ENCODE measurements around the gene TMPRSS13. TPM values are rescaled to one million over a fixed set of nuclear protein-coding genes. Genes with fewer than 3 reads are reported as not detected.

TMPRSS13 gene
- total and polyA plus RNA-seq, 2 of the 13 experiments (the other 11 are each of a cell fraction or from before 2014, with no cell fraction given), result not detected

- ChIA-PET CTCF (ENCODE audit: low intra/inter-chr PET ratio, low total read pairs) (no interaction called here), POLR2A (no interaction called here)
- H3K36me3 ChIP-seq (replicated peaks in 1 of 2; ENCODE audit: control insufficient read depth in 1 of 2, insufficient read depth in 2 of 2, low read length in 2 of 2), result no peaks in the 10 kb centered on the region
- DNase-seq (ENCODE audit: low spot score) (no peak), FAIRE-seq (no peak), ATAC-seq (no peak)
- H3K9ac ChIP-seq (ENCODE audit: insufficient read depth, low read depth, low read length), result no peak overlapping the region
- no peak overlapping the region for H3K27ac ChIP-seq (ENCODE audit: extremely low read length, insufficient read depth, low read length)
- H3K9me3 ChIP-seq (ENCODE audit: low read length), result no peaks in the 10 kb centered on the region
- H2AFZ ChIP-seq (ENCODE audit: low read length), result no peak overlapping the region
- intact Hi-C loops (cut with micrococcal nuclease; ENCODE audit: unreplicated experiment), result no loop called here
- H4K20me1 ChIP-seq (ENCODE audit: insufficient read depth, low read length), result no peaks in the 10 kb centered on the region
- H3K4me1 ChIP-seq (ENCODE audit: insufficient read depth, low read length), result no peaks in the 10 kb centered on the region
- no peak overlapping the region for H3K4me3 ChIP-seq (replicated peaks in 1 of 3; ENCODE audit: insufficient read depth in 1 of 3, low read depth in 2 of 3, low read length in 3 of 3)
- TF ChIP-seq AHR (CRISPR knock-in tag; IDR thresholded peaks at IDR 0.05), result no peak
- peaks cover 8 to 97% of the 10 kb centered on the region in 2 experiments for H3K27me3 ChIP-seq (ENCODE audit: control insufficient read depth in 1 of 2, insufficient read depth in 2 of 2, low read length in 2 of 2)
- WGBS (ENCODE audit: low lambda C conversion rate), result 9% methylated on average over 6 of the region's 6 CpGs
- H3K4me2 ChIP-seq (ENCODE audit: low read depth, low read length), result no peak overlapping the region
- in situ Hi-C loops (cut with HindIII; ENCODE audit: extremely low pct_ligation_motif_present, low pct_unique_long_range_greater_than_20kb), result no loop called here
- no TSS peak for BruUV-seq (replicated peaks)
- H3K79me2 ChIP-seq (ENCODE audit: insufficient read depth, low read length), result no peaks in the 10 kb centered on the region
These were observed 50.8 kb downstream of the TMPRSS13 start for GRCh38 chr11:117878314-117878938.

GRCh38 chr11:117877120-117877784 lies 52.0 kb downstream of the TMPRSS13 start:
- CTCF ChIA-PET (ENCODE audit: low intra/inter-chr PET ratio, low total read pairs), result no interaction called here

More at GRCh38 chr11:117877120-117877784, 52.0 kb downstream of the TMPRSS13 start:
- POLR2A ChIA-PET, result no interaction called here
- no peak for DNase-seq (ENCODE audit: low spot score)
- no peak overlapping the region for H3K4me2 ChIP-seq (ENCODE audit: low read depth, low read length)
- H4K20me1 ChIP-seq (ENCODE audit: insufficient read depth, low read length), result no peaks in the 10 kb centered on the region
- in situ Hi-C loops (cut with HindIII; ENCODE audit: extremely low pct_ligation_motif_present, low pct_unique_long_range_greater_than_20kb) (no loop called here), intact Hi-C loops (cut with micrococcal nuclease; ENCODE audit: unreplicated experiment) (no loop called here)
- no peaks in the 10 kb centered on the region for H3K36me3 ChIP-seq (replicated peaks in 1 of 2; ENCODE audit: control insufficient read depth in 1 of 2, insufficient read depth in 2 of 2, low read length in 2 of 2)
- TF ChIP-seq EZH2 (conservative IDR thresholded peaks at IDR 0.05; ENCODE audit: low read depth, low read length) (0 out of 2 replicates have a peak, but pooled peaks have one; percentile 28), ZBTB2 (CRISPR knock-in tag; IDR thresholded peaks at IDR 0.05; ENCODE audit: low read depth) (no peak), ETV6 (CRISPR knock-in tag; conservative IDR thresholded peaks at IDR 0.05) (no peak)
- H3K79me2 ChIP-seq (ENCODE audit: insufficient read depth, low read length), result no peaks in the 10 kb centered on the region
- 28% methylated on average over 7 of the region's 12 CpGs for WGBS (ENCODE audit: low lambda C conversion rate)
- no peak overlapping the region for H2AFZ ChIP-seq (ENCODE audit: low read length)
- BruUV-seq (replicated peaks), result no TSS peak
- no peak overlapping the region for H3K4me3 ChIP-seq (replicated peaks in 1 of 3; ENCODE audit: insufficient read depth in 1 of 3, low read depth in 2 of 3, low read length in 3 of 3)
- no peak for FAIRE-seq
- H3K9me3 ChIP-seq (ENCODE audit: low read length), result no peaks in the 10 kb centered on the region
- H3K4me1 ChIP-seq (ENCODE audit: insufficient read depth, low read length), result no peaks in the 10 kb centered on the region
- H3K27me3 ChIP-seq (ENCODE audit: control insufficient read depth in 1 of 2, insufficient read depth in 2 of 2, low read length in 2 of 2), result peaks cover 11 to 97% of the 10 kb centered on the region in 2 experiments
- no peak overlapping the region for H3K27ac ChIP-seq (ENCODE audit: extremely low read length, insufficient read depth, low read length)
- no peak overlapping the region for H3K9ac ChIP-seq (ENCODE audit: insufficient read depth, low read depth, low read length)
- ATAC-seq, result no peak

All from HepG2 (cell line).